HepG2 (cell line): ENCODE results near the gene EXOC7. TPM values are rescaled to one million over a fixed set of nuclear protein-coding genes. Genes with fewer than 3 reads are reported as not detected.
A peak's percentile ranks its signal among the peaks of the same experiment; 100 is the strongest.

Experiments used
- DBP ChIP-seq: sonication (generic); formaldehyde crosslinking; IDR thresholded peaks from 2 replicates; pipeline ENCODE4 v1.4.0; 2020; ENCODE audit warnings: missing genetic modification reagents; ENCODE audit errors: not compliant biosample characterization
- HDAC2 ChIP-seq: sonication (generic); formaldehyde crosslinking; IDR thresholded peaks from 2 replicates; pipeline ENCODE4 v1.4.0; 2020; ENCODE audit warnings: missing genetic modification reagents
- HNRNPL ChIP-seq: fragments of 200-400 bp; formaldehyde crosslinking; IDR thresholded peaks from 2 replicates; pipeline ENCODE4 v1.6.1; 2017; ENCODE audit warnings: mild to moderate bottlenecking, low read depth, low read length
- MED1 ChIP-seq: sonication (generic); formaldehyde crosslinking; IDR thresholded peaks from 2 replicates; pipeline ENCODE4 v1.4.0; 2020; ENCODE audit warnings: missing genetic modification reagents
- MED13 ChIP-seq: sonication (generic); formaldehyde crosslinking; IDR thresholded peaks from 2 replicates; pipeline ENCODE4 v1.5.0; 2020; ENCODE audit warnings: missing genetic modification reagents
- MIER3 ChIP-seq: IDR thresholded peaks from 2 replicates; pipeline ENCODE4 v1.6.1; 2016; ENCODE audit warnings: missing compliant biosample characterization, borderline replicate concordance
- RBM22 ChIP-seq: fragments of 200-400 bp; formaldehyde crosslinking; optimal IDR thresholded peaks from 2 replicates; pipeline ENCODE3; 2017; ENCODE audit warnings: mild to moderate bottlenecking, low read length, moderate library complexity
- RNF2 ChIP-seq: fragments of 450-650 bp; conservative IDR thresholded peaks from 2 replicates; pipeline ENCODE4 v1.6.1; 2016; ENCODE audit warnings: low read depth
- SMAD1 ChIP-seq: sonication (generic); formaldehyde crosslinking; IDR thresholded peaks from 2 replicates; pipeline ENCODE4 v1.4.0; 2020; ENCODE audit warnings: missing genetic modification reagents, low read depth, mild to moderate bottlenecking, borderline replicate concordance
- TP53 ChIP-seq: sonication (generic); formaldehyde crosslinking; conservative IDR thresholded peaks from 2 replicates; pipeline ENCODE4 v1.4.0; 2020; ENCODE audit warnings: missing genetic modification reagents
- YY1 ChIP-seq: IDR thresholded peaks from 2 replicates; pipeline ENCODE4 v1.6.1; 2011; ENCODE audit warnings: low read length, low read depth, moderate library complexity, mild to moderate bottlenecking; ENCODE audit not compliant: insufficient read depth, insufficient replicate concordance
- ZBTB14 ChIP-seq: sonication (generic); formaldehyde crosslinking; IDR thresholded peaks from 2 replicates; pipeline ENCODE4 v1.4.0; 2020; ENCODE audit warnings: missing genetic modification reagents
- ZBTB44 ChIP-seq: sonication (generic); formaldehyde crosslinking; IDR thresholded peaks from 2 replicates; pipeline ENCODE4 v1.4.0; 2020; ENCODE audit warnings: missing genetic modification reagents
- ZNF281 ChIP-seq: sonication (generic); formaldehyde crosslinking; IDR thresholded peaks from 2 replicates; pipeline ENCODE4 v1.4.0; 2020; ENCODE audit warnings: missing genetic modification reagents, borderline replicate concordance
- ZNF317 ChIP-seq: sonication (generic); formaldehyde crosslinking; IDR thresholded peaks from 2 replicates; pipeline ENCODE4 v1.5.0; 2020; ENCODE audit warnings: mild to moderate bottlenecking, missing genetic modification reagents
- ZNF335 ChIP-seq: sonication (generic); formaldehyde crosslinking; IDR thresholded peaks from 2 replicates; pipeline ENCODE4 v1.4.0; 2020; ENCODE audit warnings: missing genetic modification reagents
- ZNF350 ChIP-seq: sonication (generic); formaldehyde crosslinking; IDR thresholded peaks from 2 replicates; pipeline ENCODE4 v1.4.0; 2020; ENCODE audit warnings: mild to moderate bottlenecking, low read depth, missing genetic modification reagents, borderline replicate concordance
- ZNF354B ChIP-seq: sonication (generic); formaldehyde crosslinking; IDR thresholded peaks from 2 replicates; pipeline ENCODE4 v1.8.0; 2022; ENCODE audit warnings: mild to moderate bottlenecking, missing genetic modification reagents
- ZNF589 ChIP-seq: sonication (generic); formaldehyde crosslinking; conservative IDR thresholded peaks from 2 replicates; pipeline ENCODE4 v1.8.0; 2022; ENCODE audit warnings: mild to moderate bottlenecking, moderate library complexity, missing genetic modification reagents
- ZNF605 ChIP-seq: sonication (generic); formaldehyde crosslinking; IDR thresholded peaks from 2 replicates; pipeline ENCODE4 v1.8.0; 2022; ENCODE audit warnings: mild to moderate bottlenecking, missing genetic modification reagents
- ZNF614 ChIP-seq: IDR thresholded peaks from 2 replicates; pipeline ENCODE4 v1.6.1; 2018; ENCODE audit warnings: missing biosample characterization, missing genetic modification reagents, inconsistent platforms, borderline replicate concordance
- ZNF670 ChIP-seq: sonication (generic); formaldehyde crosslinking; IDR thresholded peaks from 2 replicates; pipeline ENCODE4 v1.8.0; 2022; ENCODE audit warnings: mild to moderate bottlenecking, missing genetic modification reagents, borderline replicate concordance
- ZSCAN30 ChIP-seq: sonication (generic); formaldehyde crosslinking; IDR thresholded peaks from 2 replicates; pipeline ENCODE4 v1.5.0; 2020; ENCODE audit warnings: mild to moderate bottlenecking, missing genetic modification reagents
- polyA plus RNA-seq, 8 experiments: library from polyadenylated mRNA; depleted of rRNA in 3 of 8; stranded (reverse) in 7 of 8; unstranded in 1 of 8; fragments of >200 nt; fragmentation: Illumina TruSeq in 4 of 8; extraction: Trizol in 4 of 8; gene quantifications; 2 replicates each; pipeline versions ENCODE4 v1.2.1 to v1.2.3, GENCODE V29; 2011 to 2016; ENCODE audit warnings: low read depth in 4 of 8, missing spikeins in 1 of 8, mixed read lengths in 1 of 8; ENCODE audit not compliant: insufficient read depth in 1 of 8
- total RNA-seq, 5 experiments: library from RNA; depleted of rRNA; stranded (reverse); fragments of >200 nt; fragmentation: Illumina TruSeq; extraction: Trizol; gene quantifications; 2 replicates each; pipeline ENCODE4 v1.2.3, GENCODE V29; 2016; ENCODE audit warnings: low read depth in 1 of 5

The EXOC7 gene
- total and polyA plus RNA-seq, 2 of the 13 experiments (the other 11 are each of a cell fraction or from before 2014, with no cell fraction given), result 86.9 to 116 TPM

GRCh38 chr17:76141212-76142038, 37.8 kb upstream of the EXOC7 start, which contains the start of gene FOXJ1 (continued):
- TF ChIP-seq ZNF614 (CRISPR knock-in tag), result peak; percentile 58; the same call in 1 of the 2 replicates
- TF ChIP-seq ZNF605 (CRISPR knock-in tag), result peak; percentile 84
- no peak for TF ChIP-seq ZNF589 (CRISPR knock-in tag)
- TF ChIP-seq HDAC2, result peak; percentile 48; the same call in 1 of the 2 replicates
- TF ChIP-seq ZNF317 (CRISPR knock-in tag), result no peak
- 0 out of 2 replicates have a peak, but pooled peaks have one; percentile 34 for TF ChIP-seq TP53 (CRISPR knock-in tag)
- no peak for TF ChIP-seq MED13
- TF ChIP-seq ZNF350 (CRISPR knock-in tag), result peak; percentile 70; the same call in 1 of the 2 replicates
- peak; percentile 83; the same call in 1 of the 2 replicates for TF ChIP-seq SMAD1 (CRISPR knock-in tag)
- TF ChIP-seq ZNF670, result no peak
- TF ChIP-seq ZNF281 (CRISPR knock-in tag), result peak; percentile 61; the same call in 1 of the 2 replicates
- TF ChIP-seq DBP, result peak; percentile 20
- peak; percentile 27; the same call in 1 of the 2 replicates for TF ChIP-seq RNF2
- TF ChIP-seq ZBTB14, result no peak
- TF ChIP-seq ZNF354B (CRISPR knock-in tag), result 0 out of 2 replicates have a peak, but pooled peaks have one; percentile 14
- TF ChIP-seq RBM22, result peak; percentile 100
- no peak for TF ChIP-seq ZBTB44 (CRISPR knock-in tag)
- peak; percentile 59 for TF ChIP-seq YY1
- peak; percentile 60; the same call in 1 of the 2 replicates for TF ChIP-seq MIER3 (CRISPR knock-in tag)
- TF ChIP-seq ZNF335 (CRISPR knock-in tag), result 0 out of 2 replicates have a peak, but pooled peaks have one; percentile 25
- 0 out of 2 replicates have a peak, but pooled peaks have one; percentile 36 for TF ChIP-seq ZSCAN30 (CRISPR knock-in tag)
- TF ChIP-seq HNRNPL, result peak; percentile 80; the same call in 1 of the 2 replicates
- TF ChIP-seq MED1 (CRISPR knock-in tag), result peak; percentile 44
